ENCODE data around the gene WRNIP1.
"Not testable (repeated sequence)": the region's sequence is repeated elsewhere in the genome, so short reads cannot be mapped to it uniquely, and the experiment has no call there.

WRNIP1 gene

GRCh38 chr6:2784061-2784460 is 18.9 kb downstream of the WRNIP1 start:
- DNase-seq (ENCODE audit: low read depth in 2 of 2), result no peak

DNA sequence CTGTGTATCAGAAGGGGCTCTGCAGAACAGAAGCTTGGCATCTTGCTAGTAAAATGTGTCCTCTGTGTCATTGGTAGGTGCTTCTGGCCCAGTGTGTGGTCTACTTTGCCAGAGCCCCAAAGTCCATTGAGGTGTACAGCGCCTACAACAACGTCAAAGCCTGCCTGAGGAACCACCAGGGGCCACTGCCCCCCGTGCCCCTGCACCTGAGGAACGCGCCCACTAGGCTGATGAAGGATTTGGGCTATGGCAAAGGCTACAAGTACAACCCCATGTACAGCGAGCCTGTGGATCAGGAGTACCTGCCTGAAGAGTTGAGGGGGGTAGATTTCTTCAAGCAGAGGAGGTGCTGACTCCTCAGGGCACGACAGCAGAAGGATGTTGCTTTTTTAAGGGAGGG is 19.7 kb downstream of the WRNIP1 start:
- DNase-seq (ENCODE audit: low read depth in 2 of 2), result no peak

DNA sequence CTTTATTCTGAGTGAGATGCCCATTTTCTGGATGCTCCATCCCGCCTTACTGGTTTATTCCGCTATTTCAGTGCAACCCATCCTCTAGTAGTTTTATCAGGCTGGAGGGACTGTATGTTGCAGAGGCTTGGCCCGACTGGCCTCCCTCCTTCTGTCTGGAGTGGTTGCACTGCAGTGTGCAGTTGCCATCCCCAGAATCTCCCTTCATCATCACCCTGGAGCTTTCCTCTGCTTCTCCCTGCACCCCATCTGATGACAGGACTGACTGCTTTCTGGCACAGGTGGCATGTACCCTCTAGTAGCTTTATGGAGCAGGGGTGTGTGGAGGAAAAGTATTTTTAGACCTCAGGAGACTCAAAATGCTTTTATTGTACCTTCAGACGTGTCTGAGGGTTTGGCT is 21.1 kb downstream of the WRNIP1 start:
- DNase-seq (ENCODE audit: low read depth in 2 of 2), result no peak

DNA sequence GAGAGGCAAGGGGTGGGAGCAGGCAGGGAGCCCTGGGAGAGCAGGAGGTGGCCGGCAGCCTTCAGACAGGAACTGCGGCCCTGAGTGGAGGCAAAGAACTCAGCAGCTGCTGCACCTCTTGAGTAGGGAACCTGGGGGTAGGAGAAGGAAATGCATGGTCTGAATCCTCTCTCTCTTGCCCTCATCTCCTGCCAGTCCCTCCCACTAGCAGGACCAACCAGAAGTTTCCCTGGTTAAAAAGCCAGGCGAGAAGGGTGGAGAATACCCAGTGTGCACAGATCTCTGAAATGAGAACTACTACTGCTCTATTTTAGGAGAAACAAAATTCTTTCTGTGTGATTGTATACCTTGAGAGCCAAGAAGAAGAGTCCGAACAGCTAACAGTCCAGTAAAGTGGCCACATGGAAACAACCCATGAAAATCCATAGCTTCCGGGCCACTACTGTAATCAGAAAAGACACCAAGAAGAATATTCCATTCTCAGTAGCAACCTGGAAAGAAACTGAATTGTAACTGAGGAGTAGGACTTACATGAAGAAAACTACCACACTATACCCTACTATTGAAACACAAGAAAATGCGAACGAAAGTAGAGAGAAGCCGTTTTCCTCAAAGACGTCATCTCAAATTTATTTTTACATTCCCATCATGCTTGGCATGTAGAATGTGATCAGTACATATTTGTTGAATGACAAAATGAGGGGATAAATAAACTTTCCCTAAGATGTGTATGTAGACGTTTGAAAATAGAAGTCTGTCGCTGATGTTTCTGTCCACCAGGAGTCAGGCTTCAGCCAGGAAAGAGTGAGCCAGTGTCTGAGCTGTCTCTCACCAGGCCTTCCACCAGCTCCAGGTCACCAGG is 25.6 kb downstream of the WRNIP1 start:
- DNase-seq (ENCODE audit: low read depth in 2 of 2), result no peak

- no peak for DNase-seq (ENCODE audit: low read depth in 2 of 2)
Observed at GRCh38 chr6:2791450-2791974, 26.3 kb downstream of the WRNIP1 start.

- DNase-seq (ENCODE audit: low read depth in 2 of 2), result no peak
Observed at GRCh38 chr6:2792330-2793110, 27.3 kb downstream of the WRNIP1 start.

GRCh38 chr6:2793534-2794151 is 28.4 kb downstream of the WRNIP1 start:
- DNase-seq (ENCODE audit: low read depth in 2 of 2), result no peak

DNA sequence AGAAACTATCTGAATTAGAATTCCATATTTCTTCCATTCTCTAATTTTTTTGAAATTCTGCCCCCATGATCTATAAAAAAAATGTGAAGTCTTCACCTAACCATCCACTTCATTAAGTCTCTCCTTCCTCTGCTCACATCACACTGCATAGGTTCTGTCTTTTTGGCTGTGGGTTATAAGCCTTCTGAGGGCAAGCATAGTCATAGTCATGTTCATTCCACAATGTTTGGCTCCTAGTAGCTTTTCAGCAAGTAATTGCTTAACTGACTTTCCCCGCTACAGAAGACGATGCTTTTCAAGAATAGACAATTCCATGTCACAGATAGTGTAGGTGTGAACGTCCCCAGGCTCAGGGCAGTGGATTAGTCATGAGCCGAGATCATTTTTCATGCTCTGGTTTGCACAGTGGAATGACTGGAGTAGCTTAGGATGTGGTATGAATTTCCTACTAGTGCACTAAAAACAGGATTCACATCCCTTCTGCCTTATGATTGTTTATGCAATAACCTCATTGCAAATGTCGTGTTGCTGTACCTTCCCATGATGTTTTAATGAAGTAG is 29.1 kb downstream of the WRNIP1 start:
- no peak for DNase-seq (ENCODE audit: low read depth in 2 of 2)

DNA sequence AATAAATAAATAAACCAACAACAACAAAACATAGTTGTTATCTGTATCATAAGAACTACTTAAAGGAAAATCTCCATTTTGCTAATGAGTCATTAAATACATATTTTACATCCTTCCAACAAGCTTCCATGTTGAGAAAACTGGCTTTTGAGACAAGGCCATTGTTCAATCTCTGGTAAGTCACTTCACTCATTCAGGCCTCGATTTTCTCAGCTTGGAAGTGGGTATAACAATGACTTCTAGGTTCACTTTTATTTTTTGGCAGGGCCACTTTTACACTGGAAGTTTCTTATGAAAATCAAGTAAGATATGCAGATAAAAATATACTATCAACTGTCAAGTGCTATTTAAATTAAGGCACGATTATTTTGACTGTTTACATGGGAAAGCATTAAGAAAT is 30.0 kb downstream of the WRNIP1 start:
- DNase-seq (ENCODE audit: low read depth in 2 of 2), result no peak

GRCh38 chr6:2795956-2796355 is 30.8 kb downstream of the WRNIP1 start:
- no peak for DNase-seq (ENCODE audit: low read depth in 2 of 2)

- DNase-seq (ENCODE audit: low read depth in 2 of 2), result no peak
Observed at GRCh38 chr6:2796861-2797260, 31.7 kb downstream of the WRNIP1 start.

- no peak for DNase-seq (ENCODE audit: low read depth in 2 of 2)
Observed at GRCh38 chr6:2797564-2798031, 32.4 kb downstream of the WRNIP1 start.

DNA sequence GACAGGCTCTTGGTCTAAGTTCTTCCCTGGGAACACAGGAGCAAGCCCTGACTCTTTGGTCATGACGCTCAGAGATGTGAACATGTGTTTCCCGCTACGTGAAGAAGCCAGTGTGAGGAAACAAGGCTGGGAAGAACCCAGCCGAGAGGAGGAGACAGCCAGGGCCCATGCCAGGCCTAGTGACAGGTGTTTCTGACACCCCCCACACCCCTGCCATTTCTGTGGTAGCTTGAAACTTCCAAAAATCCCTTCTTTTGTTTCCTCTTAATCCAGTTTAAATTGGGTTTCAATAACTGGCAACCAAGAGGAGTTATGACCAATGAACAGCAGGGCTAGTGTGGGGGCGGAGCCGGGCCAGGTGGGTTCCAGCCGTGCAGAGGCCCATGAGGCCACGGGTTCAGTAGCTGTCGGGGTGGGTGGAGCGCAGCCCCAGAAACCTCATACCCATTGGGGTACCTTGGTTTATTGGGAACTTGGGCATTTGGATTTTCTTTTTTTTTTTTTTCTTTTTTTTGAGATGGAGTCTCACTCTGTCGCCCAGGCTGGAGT is 33.5 kb downstream of the WRNIP1 start:
- DNase-seq (ENCODE audit: low read depth in 2 of 2), result no peak

- DNase-seq (ENCODE audit: low read depth in 2 of 2), result no peak
Observed at GRCh38 chr6:2799936-2800527, 34.8 kb downstream of the WRNIP1 start.

GRCh38 chr6:2800552-2801316 is 35.5 kb downstream of the WRNIP1 start:
- DNase-seq (ENCODE audit: low read depth in 2 of 2), result no peak

- not testable (repeated sequence) for DNase-seq (ENCODE audit: low read depth in 2 of 2)
Observed at GRCh38 chr6:2801687-2802086, 36.5 kb downstream of the WRNIP1 start.

- no peak for DNase-seq (ENCODE audit: low read depth in 2 of 2)
Observed at GRCh38 chr6:2802521-2803060, 37.4 kb downstream of the WRNIP1 start.

GRCh38 chr6:2803731-2804429 is 38.7 kb downstream of the WRNIP1 start:
- no peak for DNase-seq (ENCODE audit: low read depth in 2 of 2)

- no peak for DNase-seq (ENCODE audit: low read depth in 2 of 2)
Observed at GRCh38 chr6:2804516-2804915, 39.3 kb downstream of the WRNIP1 start.

DNA sequence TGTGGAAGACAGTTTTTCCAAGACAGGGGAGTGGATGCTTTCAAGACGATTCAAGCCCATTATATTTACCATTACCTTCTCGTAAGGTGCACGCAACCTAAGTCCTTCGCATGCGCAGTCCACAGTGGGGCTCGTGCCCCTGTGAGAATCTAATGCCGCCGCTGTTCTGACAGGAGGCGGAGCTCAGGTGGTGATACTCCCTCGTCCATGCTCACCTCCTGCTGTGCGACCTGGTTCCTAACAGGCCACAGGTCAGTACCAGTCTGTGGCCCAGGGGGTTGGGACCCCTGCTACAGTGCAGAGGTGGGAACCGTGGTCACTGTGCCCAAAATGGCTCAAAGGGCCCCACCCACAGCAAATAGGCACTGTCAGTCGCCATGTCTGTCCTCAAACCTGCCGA is 39.8 kb downstream of the WRNIP1 start:
- no peak for DNase-seq (ENCODE audit: low read depth in 2 of 2)
